Transverse colon (tissue), 4 donors: ENCODE measurements around the gene JAKMIP1.

Experiments
- CTCF ChIP-seq, 5 experiments: fragments of 200-600 bp in 3 of 5; fragments of 450-650 bp in 2 of 5; sonication (generic) in 3 of 5; IDR thresholded peaks; 1 replicate in 2 of 5; 2 replicates in 3 of 5; pipeline ENCODE4 v1.5.1; 2016 to 2017; ENCODE audit warnings: antibody characterized with exemption in 5 of 5, inconsistent platforms in 3 of 5, mild to moderate bottlenecking in 2 of 5, moderate library complexity in 1 of 5
- EP300 ChIP-seq: sonication (generic); formaldehyde crosslinking; IDR thresholded peaks from one replicate; pipeline ENCODE4 v1.6.1; 2017; ENCODE audit warnings: antibody characterized with exemption, low read depth
- POLR2A ChIP-seq: fragments of 450-650 bp; IDR thresholded peaks from one replicate; pipeline ENCODE4 v1.6.1; 2016; ENCODE audit warnings: antibody characterized with exemption, mild to moderate bottlenecking, moderate library complexity
- POLR2AphosphoS5 ChIP-seq, 3 donors: sonication (generic); formaldehyde crosslinking; IDR thresholded peaks; one replicate each; pipeline ENCODE4 v1.6.1; 2016; ENCODE audit warnings: antibody characterized with exemption in 3 of 3

GRCh38 chr4:6063684-6064083 lies 136.7 kb downstream of the JAKMIP1 start:
- TF ChIP-seq CTCF (IDR thresholded peaks at IDR 0.05) (no peak), EP300 (no peak), POLR2AphosphoS5 (IDR thresholded peaks at IDR 0.05) (no peak), POLR2A (no peak)
